PC-9 (cell line): Measurements from ENCODE around the gene SBK3. TPM values are rescaled to one million over a fixed set of nuclear protein-coding genes. Genes with fewer than 3 reads are reported as not detected.

Experiments
- BruUV-seq: library from RNA; stranded (reverse); fragments of 400-500 nt; replicated peaks from 2 replicates; lab custom pipeline; 2021; lab: Mats Ljungman, UMichigan
- CTCF ChIA-PET: fragments of 300-600 bp; sonication (Branson Sonifier 250); formaldehyde crosslinking; loops from one replicate; lab custom pipeline; 2022; ENCODE audit warnings: antibody characterized with exemption; lab: Charles Lee
- POLR2A ChIA-PET: fragments of 300-600 bp; sonication (Branson Sonifier 250); formaldehyde crosslinking; loops from one replicate; lab custom pipeline; 2022; ENCODE audit warnings: antibody characterized with exemption; ENCODE audit not compliant: unreplicated experiment; lab: Charles Lee
- DNase-seq, 2 experiments: peaks; one replicate each; pipeline versions ENCODE4 v3.0.0 to v3.0.0-alpha.2; 2015 to 2022; ENCODE audit warnings: mixed read lengths in 1 of 2
- H2AFZ ChIP-seq: fragments of 200-600 bp; sonication (generic); 2 replicates; pipeline ENCODE4 v1.8.1; 2017; ENCODE audit warnings: antibody characterized with exemption
- H3F3A ChIP-seq: fragments of 200-600 bp; sonication (generic); 2 replicates; pipeline ENCODE4 v1.8.1; 2017; ENCODE audit warnings: antibody characterized with exemption, mild to moderate bottlenecking, low read depth; ENCODE audit not compliant: insufficient read depth
- H3K27ac ChIP-seq: fragments of 200-600 bp; sonication (generic); 2 replicates; pipeline ENCODE4 v1.6.1; 2016; ENCODE audit warnings: mixed run types
- H3K27me3 ChIP-seq: fragments of 200-600 bp; sonication (generic); 2 replicates; pipeline ENCODE4 v1.6.1; 2016; ENCODE audit warnings: low read depth, mixed run types; ENCODE audit not compliant: insufficient read depth
- H3K36me3 ChIP-seq: fragments of 200-600 bp; sonication (generic); 2 replicates; pipeline ENCODE4 v1.6.1; 2016; ENCODE audit warnings: low read depth, mixed run types
- H3K4me1 ChIP-seq: fragments of 200-600 bp; sonication (generic); replicated peaks from 2 replicates; pipeline ENCODE4 v1.6.1; 2016; ENCODE audit warnings: mixed run types; ENCODE audit not compliant: insufficient read depth
- H3K4me2 ChIP-seq: fragments of 200-600 bp; sonication (generic); 2 replicates; pipeline ENCODE4 v1.6.1; 2017; ENCODE audit warnings: mixed run types
- H3K4me3 ChIP-seq: fragments of 200-600 bp; sonication (generic); 2 replicates; pipeline ENCODE4 v1.6.1; 2016; ENCODE audit warnings: mixed run types
- H3K79me2 ChIP-seq: fragments of 200-600 bp; sonication (generic); 2 replicates; pipeline ENCODE4 v1.6.1; 2017; ENCODE audit warnings: low read depth, mixed run types
- H3K9me2 ChIP-seq: fragments of 200-600 bp; sonication (generic); 2 replicates; pipeline ENCODE4 v1.8.1; 2017; ENCODE audit warnings: mild to moderate bottlenecking; ENCODE audit not compliant: insufficient read depth
- H3K9me3 ChIP-seq: fragments of 200-600 bp; sonication (generic); 2 replicates; pipeline ENCODE4 v1.8.1; 2016; ENCODE audit warnings: low read depth; ENCODE audit not compliant: insufficient read depth
- H4K20me1 ChIP-seq: fragments of 200-600 bp; sonication (generic); 2 replicates; pipeline ENCODE4 v1.8.1; 2017; ENCODE audit not compliant: insufficient read depth
- CTCF ChIP-seq: fragments of 200-600 bp; sonication (generic); conservative IDR thresholded peaks from 2 replicates; pipeline ENCODE4 v1.6.1; 2017; ENCODE audit warnings: mixed run types, antibody characterized with exemption, mild to moderate bottlenecking, moderate library complexity
- EZH2 ChIP-seq: fragments of 200-600 bp; sonication (generic); IDR thresholded peaks from 2 replicates; pipeline ENCODE4 v1.8.0; 2017; ENCODE audit warnings: antibody characterized with exemption, low read depth
- intact Hi-C: fragments of 100-400 bp; cut with micrococcal nuclease; formaldehyde crosslinking; loops from one replicate; pipeline ENCODE4 v1.10.0; 2022; ENCODE audit not compliant: unreplicated experiment
- total RNA-seq: library from RNA; stranded (reverse); gene quantifications from 2 replicates; pipeline ENCODE4 v1.2.3, GENCODE V29; 2021

SBK3 gene
- total RNA-seq, 1 experiment from 2014 or later: 41.4 TPM

- no peak overlapping the region for H2AFZ ChIP-seq
- peaks cover 7% of the 10 kb centered on the region; the same call in 1 of the 2 replicates for H3K79me2 ChIP-seq
- ChIA-PET POLR2A (no interaction called here), CTCF (interaction anchor here (0.6 kb wide), 1 partner anchor 17 kb away, joined by 7 read pairs; no protein-coding TSS in a partner anchor)
- no peaks in the 10 kb centered on the region for H3K9me3 ChIP-seq
- TF ChIP-seq CTCF: no peak
- TF ChIP-seq EZH2: no peak
- no peaks in the 10 kb centered on the region for H3K9me2 ChIP-seq
- H3K4me3 ChIP-seq: no peak overlapping the region
- peaks cover 52% of the 10 kb centered on the region for H3K4me1 ChIP-seq
- no peaks in the 10 kb centered on the region for H3K27me3 ChIP-seq
- intact Hi-C loops: no loop called here
- BruUV-seq: no TSS peak
- no peak overlapping the region for H3K27ac ChIP-seq
- peak overlapping the region; percentile 77; the same call in 1 of the 2 replicates for H3K4me2 ChIP-seq
- H4K20me1 ChIP-seq: no peaks in the 10 kb centered on the region
- H3F3A ChIP-seq: peaks cover 54% of the 10 kb centered on the region
- no peak for DNase-seq
- no peaks in the 10 kb centered on the region for H3K36me3 ChIP-seq
Measured at GRCh38 chr19:55543567-55543966, 1.8 kb downstream of the SBK3 start.

GRCh38 chr19:55542292-55542855, 3.0 kb downstream of the SBK3 start:
- Histone ChIP-seq H2AFZ (no peak overlapping the region), H3K79me2 (peaks cover 7% of the 10 kb centered on the region; the same call in 1 of the 2 replicates), H3K4me1 (peaks cover 47% of the 10 kb centered on the region), H3K9me2 (no peaks in the 10 kb centered on the region), H3F3A (peaks cover 48% of the 10 kb centered on the region), H3K27me3 (no peaks in the 10 kb centered on the region), H3K27ac (no peak overlapping the region), H3K36me3 (no peaks in the 10 kb centered on the region), H3K4me3 (no peak overlapping the region), H3K4me2 (no peak overlapping the region), H3K9me3 (no peaks in the 10 kb centered on the region), H4K20me1 (no peaks in the 10 kb centered on the region)
- CTCF ChIA-PET: no interaction called here
- intact Hi-C loops: no loop called here
- TF ChIP-seq EZH2 (no peak), CTCF (no peak)
- BruUV-seq: no TSS peak
- POLR2A ChIA-PET: no interaction called here
- no peak for DNase-seq

- Histone ChIP-seq H3K79me2 (peaks cover 7% of the 10 kb centered on the region; the same call in 1 of the 2 replicates), H3K4me2 (no peak overlapping the region), H2AFZ (no peak overlapping the region), H3K9me2 (no peaks in the 10 kb centered on the region), H3K9me3 (no peaks in the 10 kb centered on the region), H4K20me1 (no peaks in the 10 kb centered on the region), H3K4me3 (no peak overlapping the region), H3K36me3 (no peaks in the 10 kb centered on the region), H3F3A (peaks cover 40% of the 10 kb centered on the region), H3K27me3 (no peaks in the 10 kb centered on the region), H3K27ac (no peak overlapping the region), H3K4me1 (peaks cover 46% of the 10 kb centered on the region)
- ChIA-PET CTCF (interaction anchor here (0.6 kb wide), 1 partner anchor 66 kb away, joined by 3 read pairs; no protein-coding TSS in a partner anchor), POLR2A (interaction anchor here (0.5 kb wide), 1 partner anchor 26 kb away, joined by 12 read pairs; no protein-coding TSS in a partner anchor)
- no peak for TF ChIP-seq CTCF
- TF ChIP-seq EZH2: no peak
- no TSS peak for BruUV-seq
- DNase-seq: no peak
- intact Hi-C loops: no loop called here
Measured at GRCh38 chr19:55541091-55541490, 4.3 kb downstream of the SBK3 start.
